ENCODE data around the gene EEF2KMT. TPM values are rescaled to one million over a fixed set of nuclear protein-coding genes. Genes with fewer than 3 reads are reported as not detected.

Gene EEF2KMT
- total and polyA plus RNA-seq, 2 of the 13 experiments (the other 11 are each of a cell fraction or from before 2014, with no cell fraction given), result 10.7 to 26.9 TPM

- TF ChIP-seq ZNF337 (CRISPR knock-in tag; IDR thresholded peaks at IDR 0.05; ENCODE audit: borderline replicate concordance, low read depth), result peak; percentile 95; the same call in 1 of the 2 replicates
- peak; percentile 64 for TF ChIP-seq RCOR2 (CRISPR knock-in tag; IDR thresholded peaks at IDR 0.05)
- TF ChIP-seq ATF6 (CRISPR knock-in tag; conservative IDR thresholded peaks at IDR 0.05), result 0 out of 2 replicates have a peak, but pooled peaks have one; percentile 44
- peak; percentile 85; the same call in 1 of the 2 replicates for TF ChIP-seq ZNF343 (CRISPR knock-in tag; IDR thresholded peaks at IDR 0.05)
- TF ChIP-seq DRAP1 (CRISPR knock-in tag; IDR thresholded peaks at IDR 0.05), result peak; percentile 54; the same call in 1 of the 2 replicates
- TF ChIP-seq SKIL (CRISPR knock-in tag; IDR thresholded peaks at IDR 0.05; ENCODE audit: borderline replicate concordance), result peak; percentile 47; the same call in 1 of the 2 replicates
- peak in 1 of 2 experiments; percentile 95; a peak in 2 of 4 replicates for TF ChIP-seq ATF4 (CRISPR knock-in tag; IDR thresholded peaks at IDR 0.05)
- TF ChIP-seq DDIT3 (CRISPR knock-in tag; IDR thresholded peaks at IDR 0.05), result peak; percentile 81; the same call in 1 of the 2 replicates
- TF ChIP-seq ZFX (CRISPR knock-in tag; IDR thresholded peaks at IDR 0.05; ENCODE audit: low read depth), result peak; percentile 78
- TF ChIP-seq GFI1 (CRISPR knock-in tag; IDR thresholded peaks at IDR 0.05; ENCODE audit: borderline replicate concordance), result peak; percentile 90
- TF ChIP-seq ZNF225 (CRISPR knock-in tag; IDR thresholded peaks at IDR 0.05), result peak; percentile 83
- TF ChIP-seq ZSCAN9 (CRISPR knock-in tag; IDR thresholded peaks at IDR 0.05; ENCODE audit: borderline replicate concordance), result peak; percentile 60; the same call in 1 of the 2 replicates
- TF ChIP-seq ZNF670 (CRISPR knock-in tag; IDR thresholded peaks at IDR 0.05; ENCODE audit: borderline replicate concordance), result peak; percentile 83; the same call in 1 of the 2 replicates
- peak; percentile 73; the same call in 1 of the 2 replicates for TF ChIP-seq YEATS4 (CRISPR knock-in tag; IDR thresholded peaks at IDR 0.05; ENCODE audit: borderline replicate concordance)
Measured at GRCh38 chr16:5134739-5135452, 37.3 kb upstream of the EEF2KMT start (continued).
